OCI-M2 (cell line): ENCODE results near the gene NRIP2.

ENCODE experiments used
- DNase-seq: peaks from one replicate; lab custom pipeline; 2025; ENCODE audit not compliant: unreplicated experiment; lab: John Stamatoyannopoulos, UW

The NRIP2 gene

DNA sequence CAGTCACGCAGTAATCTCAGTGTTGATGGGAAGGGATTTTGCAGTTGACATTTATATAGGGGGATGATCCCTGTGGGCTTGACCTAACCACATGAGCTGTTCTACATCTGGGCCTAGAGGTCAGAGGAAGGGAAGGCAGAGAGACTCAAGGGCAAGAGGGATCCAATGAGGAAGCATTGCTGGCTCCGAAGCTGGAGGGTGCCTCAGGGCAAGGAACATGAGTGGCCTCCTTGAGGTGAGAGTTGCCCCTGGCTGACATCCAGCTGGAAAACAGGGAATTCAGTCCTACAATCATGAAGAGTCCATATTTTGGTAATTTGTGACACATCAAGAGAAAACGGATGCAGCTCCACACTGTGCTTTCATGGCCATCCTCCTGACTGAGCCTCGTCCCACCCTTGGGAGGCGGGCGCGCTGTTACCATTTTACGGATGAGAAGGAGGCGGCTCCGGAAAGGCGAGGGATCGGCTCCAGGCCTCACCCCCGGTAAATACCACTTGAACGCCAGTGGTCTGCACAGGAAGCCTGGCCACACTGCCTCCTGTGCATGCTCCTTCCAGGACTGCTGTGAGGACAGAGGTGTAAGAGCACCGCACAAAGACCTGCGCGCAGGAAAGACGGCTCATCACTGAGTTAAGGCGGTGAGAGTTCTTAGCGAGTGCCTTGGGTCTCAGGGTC is 58.6 kb downstream of the NRIP2 start:
- DNase-seq, result no peak

DNA sequence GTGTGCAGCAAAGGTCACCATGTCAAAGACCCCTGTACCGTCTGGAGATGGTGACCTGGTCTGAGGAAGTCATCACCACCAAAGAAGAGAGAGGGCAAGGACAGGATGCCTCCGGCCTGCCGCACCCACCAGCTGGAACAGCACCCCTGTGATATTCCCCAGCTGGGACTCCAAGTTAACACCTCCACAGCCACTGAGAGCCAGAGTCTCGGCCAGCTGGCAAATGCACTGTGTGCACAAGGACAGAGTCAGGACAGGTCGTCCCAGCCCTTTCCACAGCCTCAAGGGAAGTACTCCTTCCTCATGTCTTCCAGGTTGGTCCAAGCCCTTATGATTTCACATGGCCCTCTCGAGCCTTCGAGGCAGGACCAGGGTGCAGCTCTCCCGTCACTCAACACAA is 59.4 kb downstream of the NRIP2 start:
- no peak for DNase-seq
